Activated CD8-positive, alpha-beta memory T cell treated with anti-CD3 and anti-CD28 coated beads for 24 hours (primary cell): ENCODE measurements around the gene SLC22A5.

ENCODE experiments used
- DNase-seq: peaks from one replicate; pipeline ENCODE4 v3.0.0-alpha.2; 2020

SLC22A5 gene

GRCh38 chr5:132368186-132368585 lies 1.3 kb upstream of the SLC22A5 start:
- no peak for DNase-seq

GRCh38 chr5:132369007-132369473 lies 470 bp upstream of the SLC22A5 start:
- no peak for DNase-seq

GRCh38 chr5:132370181-132370970 lies 866 bp downstream of the SLC22A5 start:
- no peak for DNase-seq

GRCh38 chr5:132370971-132371602 lies 1.6 kb downstream of the SLC22A5 start:
- no peak for DNase-seq

GRCh38 chr5:132371603-132371994 lies 2.1 kb downstream of the SLC22A5 start:
- DNase-seq = no peak

GRCh38 chr5:132372127-132372526 lies 2.6 kb downstream of the SLC22A5 start:
- no peak for DNase-seq

GRCh38 chr5:132372542-132372941 lies 3.0 kb downstream of the SLC22A5 start:
- no peak for DNase-seq

- no peak for DNase-seq
Measured at GRCh38 chr5:132375957-132376356, 6.4 kb downstream of the SLC22A5 start.

GRCh38 chr5:132376694-132377641 lies 7.5 kb downstream of the SLC22A5 start:
- no peak for DNase-seq

GRCh38 chr5:132377738-132378137 lies 8.2 kb downstream of the SLC22A5 start:
- no peak for DNase-seq

GRCh38 chr5:132378580-132378979 lies 9.1 kb downstream of the SLC22A5 start:
- DNase-seq = no peak

- no peak for DNase-seq
Measured at GRCh38 chr5:132380047-132380446, 10.5 kb downstream of the SLC22A5 start.

- no peak for DNase-seq
Measured at GRCh38 chr5:132380741-132381140, 11.2 kb downstream of the SLC22A5 start.

- DNase-seq = no peak
Measured at GRCh38 chr5:132381614-132382013, 12.1 kb downstream of the SLC22A5 start.

- DNase-seq = no peak
Measured at GRCh38 chr5:132383261-132383660, 13.8 kb downstream of the SLC22A5 start.

- DNase-seq = no peak
Measured at GRCh38 chr5:132383984-132384383, 14.5 kb downstream of the SLC22A5 start.

- DNase-seq = no peak
Measured at GRCh38 chr5:132384506-132385050, 15.1 kb downstream of the SLC22A5 start.

GRCh38 chr5:132385326-132386105 lies 16.0 kb downstream of the SLC22A5 start:
- peak; percentile 74 for DNase-seq

- peak; percentile 88 for DNase-seq
Measured at GRCh38 chr5:132386644-132387286, 17.3 kb downstream of the SLC22A5 start.

- no peak for DNase-seq
Measured at GRCh38 chr5:132387640-132388117, 18.2 kb downstream of the SLC22A5 start.
